Effector CD4-positive, alpha-beta T cell (primary cell): ENCODE measurements around the gene CYP11A1.

Experiments used
- DNase-seq: peaks from one replicate; pipeline ENCODE4 v3.0.0-alpha.2; 2020

The CYP11A1 gene

DNA sequence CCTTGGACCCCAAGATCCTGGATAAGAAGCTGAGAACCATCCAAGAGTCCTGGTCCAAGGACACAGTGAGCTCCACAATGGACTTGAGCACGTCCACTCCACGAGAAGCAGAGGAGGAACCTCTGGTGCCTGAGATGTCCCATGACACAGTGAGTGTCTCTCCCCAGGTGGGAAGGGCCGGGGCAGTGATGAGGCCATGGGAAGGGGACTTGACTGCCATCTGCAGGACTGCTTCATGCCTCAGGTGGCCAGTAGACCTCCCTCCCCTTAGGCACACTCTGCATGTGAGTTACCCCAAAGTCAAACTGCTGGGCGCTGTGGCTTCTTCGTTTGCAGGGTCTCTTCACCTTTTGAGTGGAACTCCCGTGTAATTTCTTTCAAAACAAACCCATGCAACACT, 71.6 kb downstream of the CYP11A1 start:
- DNase-seq: no peak

DNA sequence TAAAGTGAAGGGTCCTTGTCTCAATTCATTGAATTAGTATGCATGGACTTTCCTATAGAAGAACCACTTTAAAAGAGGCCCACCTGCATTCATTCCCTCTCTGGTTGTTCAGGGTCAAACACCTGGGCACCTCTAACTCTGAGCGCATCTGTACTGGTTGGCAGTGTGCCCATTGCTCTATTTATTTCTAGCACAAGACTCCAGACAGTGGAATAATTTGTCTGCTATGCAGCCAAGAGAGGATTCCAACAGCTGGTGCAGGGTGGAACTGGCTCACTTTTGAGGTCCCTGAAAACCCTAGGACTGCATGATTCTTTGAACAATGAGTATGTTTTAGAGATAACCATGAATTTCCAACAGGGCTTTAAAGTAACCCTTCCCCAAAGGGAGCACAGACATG, 73.4 kb downstream of the CYP11A1 start:
- DNase-seq: no peak

DNA sequence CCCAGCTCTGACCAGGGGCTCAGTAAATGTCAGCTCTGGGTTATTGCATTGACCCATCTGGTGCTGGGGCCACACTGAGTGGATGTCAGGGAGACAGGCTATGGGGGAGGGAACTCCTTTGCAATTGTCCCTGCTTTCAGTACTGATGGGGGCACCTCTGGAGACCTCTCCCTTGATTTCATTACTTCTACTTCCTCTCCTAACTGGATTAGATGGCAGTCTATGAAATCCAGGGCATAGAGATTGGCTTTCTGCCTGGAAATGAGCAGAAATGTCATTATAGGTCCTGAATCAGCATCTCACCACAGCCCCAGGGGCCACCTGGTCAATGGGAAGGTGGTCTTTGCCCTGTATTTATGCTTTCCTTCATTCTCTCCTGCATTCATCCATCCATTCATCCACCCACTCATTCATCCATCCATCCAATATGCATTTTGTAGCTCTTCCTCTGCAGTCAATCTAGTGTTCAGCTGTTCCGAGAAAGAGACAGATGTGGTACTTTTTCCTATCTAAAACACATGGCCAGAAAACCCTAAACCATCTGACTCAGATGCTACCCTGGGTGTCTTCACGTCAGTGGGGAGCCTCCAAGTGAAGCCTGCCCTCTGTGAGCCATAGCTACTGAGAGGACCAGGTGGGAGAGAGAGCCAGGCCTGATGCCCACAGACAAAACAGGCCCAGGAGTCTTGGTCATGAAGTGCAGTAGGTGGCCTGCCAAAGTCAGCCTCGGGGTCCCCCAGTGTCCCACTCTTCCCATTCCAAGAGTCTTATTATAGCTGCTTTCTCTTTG, 74.2 kb downstream of the CYP11A1 start:
- no peak for DNase-seq

DNA sequence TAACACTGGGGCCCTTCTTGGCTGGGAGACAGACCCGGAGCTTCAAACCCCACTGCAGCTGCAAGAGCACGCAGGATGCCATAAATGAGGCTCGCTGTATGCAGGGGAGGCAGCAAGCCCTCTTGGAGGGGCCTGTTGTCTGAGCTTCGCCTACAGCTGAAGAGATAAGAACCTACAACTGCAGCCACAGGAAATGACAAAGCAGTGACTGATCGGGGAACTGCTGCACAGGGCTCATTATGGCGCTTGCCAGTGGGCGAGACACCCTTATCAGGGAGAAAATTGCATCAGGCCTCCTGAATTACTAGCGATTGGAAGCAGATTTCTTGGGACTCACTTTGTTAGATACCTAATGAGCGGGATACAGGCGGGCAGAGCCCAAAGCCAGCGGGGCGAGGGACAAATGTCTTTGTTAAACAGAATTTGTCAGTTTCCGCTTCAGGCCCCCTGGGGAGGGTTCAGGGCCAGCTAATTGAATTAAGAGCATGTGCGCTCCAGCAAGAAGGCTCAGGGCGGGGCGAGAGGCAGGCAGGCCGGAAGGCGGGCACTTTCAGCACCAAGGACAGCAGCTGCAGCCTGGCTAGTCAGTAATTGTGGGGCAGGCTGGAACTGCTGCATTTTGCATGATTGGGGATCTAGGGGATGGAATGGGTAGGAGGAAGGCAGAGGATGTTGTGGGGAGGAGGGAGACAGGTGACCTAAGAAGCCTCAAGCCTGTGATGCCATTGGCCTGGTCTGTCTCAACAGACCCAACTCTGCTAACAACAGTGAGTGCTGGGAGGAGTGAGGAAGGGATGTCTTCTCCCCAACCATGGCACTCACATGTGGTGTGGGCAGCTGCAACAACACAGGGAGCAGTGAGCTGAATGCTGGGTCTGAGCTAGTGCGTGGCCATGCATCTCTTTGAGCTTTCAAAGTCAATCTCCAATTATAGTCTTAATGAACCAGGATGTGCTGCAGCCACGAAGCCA, 76.1 kb downstream of the CYP11A1 start:
- peak; percentile 48 for DNase-seq

DNA sequence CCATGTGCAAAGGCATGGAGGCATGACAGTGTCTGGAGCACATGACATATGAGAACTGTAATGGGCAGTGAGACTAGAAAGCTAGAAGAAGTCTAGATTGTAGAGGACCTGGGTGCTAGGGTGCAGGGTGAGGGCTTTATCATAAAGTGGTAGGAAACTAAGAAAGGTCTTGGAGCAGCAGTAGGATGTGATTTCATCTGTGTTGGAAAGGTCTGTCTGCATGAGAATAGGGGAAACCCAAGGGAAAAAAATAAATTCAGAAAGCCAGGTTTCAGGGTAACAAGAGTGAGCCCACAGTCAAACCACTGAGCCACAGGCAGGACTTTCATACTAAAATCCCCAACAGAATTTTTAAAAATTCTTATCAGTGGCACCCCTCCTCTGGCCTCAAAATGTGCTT, 76.8 kb downstream of the CYP11A1 start:
- DNase-seq: no peak

DNA sequence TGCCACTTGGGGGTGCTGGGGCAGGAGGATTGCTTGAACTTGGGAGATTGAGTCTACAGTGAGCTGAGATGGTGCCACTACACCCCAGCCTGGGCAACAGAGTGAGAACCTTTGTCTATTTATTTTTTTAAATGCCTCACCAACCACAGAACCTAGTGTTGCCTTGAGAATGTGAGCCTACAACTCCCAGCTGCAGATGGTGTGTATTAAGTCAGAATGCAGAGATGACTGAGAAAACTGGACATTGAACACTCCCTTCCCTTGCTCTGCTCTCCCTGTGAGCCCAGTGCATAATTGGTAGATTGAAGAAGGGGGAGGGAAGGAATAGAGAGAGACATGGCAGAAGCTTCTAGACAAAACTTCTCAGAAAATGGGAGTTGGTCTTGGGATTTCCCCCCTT, 77.8 kb downstream of the CYP11A1 start:
- DNase-seq: no peak
